HepG2 (cell line): ENCODE measurements around the gene EPHA2. TPM values are rescaled to one million over a fixed set of nuclear protein-coding genes. Genes with fewer than 3 reads are reported as not detected.
A peak's percentile ranks its signal among the peaks of the same experiment; 100 is the strongest.

Experiments
- ARNT2 ChIP-seq: sonication (generic); formaldehyde crosslinking; IDR thresholded peaks from 2 replicates; pipeline ENCODE4 v1.8.0; 2022; ENCODE audit warnings: mild to moderate bottlenecking, low read depth, missing genetic modification reagents, moderate library complexity
- DNMT1 ChIP-seq: sonication (generic); formaldehyde crosslinking; IDR thresholded peaks from 2 replicates; pipeline ENCODE4 v1.5.1; 2020; ENCODE audit warnings: mild to moderate bottlenecking, missing genetic modification reagents
- IKZF4 ChIP-seq: sonication (generic); formaldehyde crosslinking; IDR thresholded peaks from 2 replicates; pipeline ENCODE4 v1.5.1; 2020; ENCODE audit warnings: borderline replicate concordance, mild to moderate bottlenecking, low read depth, missing genetic modification reagents; ENCODE audit errors: not compliant biosample characterization
- IRF9 ChIP-seq: sonication (generic); formaldehyde crosslinking; IDR thresholded peaks from 2 replicates; pipeline ENCODE4 v1.8.0; 2022; ENCODE audit warnings: missing genetic modification reagents, mild to moderate bottlenecking, borderline replicate concordance
- KDM3A ChIP-seq: IDR thresholded peaks from 2 replicates; pipeline ENCODE4 v1.6.1; 2018; ENCODE audit warnings: low read depth, missing compliant biosample characterization
- MAZ ChIP-seq, 2 experiments: sonication (generic) in 1 of 2; formaldehyde crosslinking in 1 of 2; IDR thresholded peaks; 2 replicates each; pipeline versions ENCODE4 v1.5.0 to v1.6.1; 2012 to 2020; ENCODE audit warnings: low read depth in 2 of 2, mild to moderate bottlenecking in 2 of 2, borderline replicate concordance in 1 of 2, improper control_type of control experiment in 1 of 2, low read length in 1 of 2, missing genetic modification reagents in 1 of 2, moderate library complexity in 1 of 2
- MXD4 ChIP-seq: IDR thresholded peaks from 2 replicates; pipeline ENCODE4 v1.6.1; 2016; ENCODE audit warnings: mild to moderate bottlenecking, missing biosample characterization, missing genetic modification reagents
- NFYC ChIP-seq: IDR thresholded peaks from 2 replicates; pipeline ENCODE4 v1.6.1; 2016; ENCODE audit warnings: missing genetic modification reagents, missing compliant biosample characterization
- SMC3 ChIP-seq: IDR thresholded peaks from 2 replicates; pipeline ENCODE4 v1.6.1; 2011; ENCODE audit warnings: low read length, improper control_type of control experiment
- TFDP2 ChIP-seq: sonication (generic); formaldehyde crosslinking; IDR thresholded peaks from 2 replicates; pipeline ENCODE4 v1.4.0; 2020; ENCODE audit warnings: missing genetic modification reagents
- ZFP37 ChIP-seq: sonication (generic); formaldehyde crosslinking; IDR thresholded peaks from 2 replicates; pipeline ENCODE4 v1.4.0; 2020; ENCODE audit warnings: missing genetic modification reagents, borderline replicate concordance
- ZNF557 ChIP-seq: sonication (generic); formaldehyde crosslinking; IDR thresholded peaks from 2 replicates; pipeline ENCODE4 v1.4.0; 2020; ENCODE audit warnings: missing genetic modification reagents
- ZNF782 ChIP-seq: sonication (generic); formaldehyde crosslinking; IDR thresholded peaks from 2 replicates; pipeline ENCODE4 v1.4.0; 2020; ENCODE audit warnings: missing genetic modification reagents, mild to moderate bottlenecking, borderline replicate concordance
- polyA plus RNA-seq, 8 experiments: library from polyadenylated mRNA; depleted of rRNA in 3 of 8; stranded (reverse) in 7 of 8; unstranded in 1 of 8; fragments of >200 nt; fragmentation: Illumina TruSeq in 4 of 8; extraction: Trizol in 4 of 8; gene quantifications; 2 replicates each; pipeline versions ENCODE4 v1.2.1 to v1.2.3, GENCODE V29; 2011 to 2016; ENCODE audit warnings: low read depth in 4 of 8, missing spikeins in 1 of 8, mixed read lengths in 1 of 8; ENCODE audit not compliant: insufficient read depth in 1 of 8
- total RNA-seq, 5 experiments: library from RNA; depleted of rRNA; stranded (reverse); fragments of >200 nt; fragmentation: Illumina TruSeq; extraction: Trizol; gene quantifications; 2 replicates each; pipeline ENCODE4 v1.2.3, GENCODE V29; 2016; ENCODE audit warnings: low read depth in 1 of 5
- TF ChIP-seq, protein P1 (sequence below): sonication (generic); formaldehyde crosslinking; IDR thresholded peaks from 2 replicates; pipeline ENCODE4 v1.4.0; 2020; ENCODE audit warnings: mild to moderate bottlenecking, missing genetic modification reagents
- TF ChIP-seq, protein P2 (sequence below): sonication (generic); formaldehyde crosslinking; IDR thresholded peaks from 2 replicates; pipeline ENCODE4 v1.5.0; 2020; ENCODE audit warnings: mild to moderate bottlenecking, missing genetic modification reagents, borderline replicate concordance
- TF ChIP-seq, protein P3 (sequence below): sonication (generic); formaldehyde crosslinking; IDR thresholded peaks from 2 replicates; pipeline ENCODE4 v1.8.0; 2022; ENCODE audit warnings: missing genetic modification reagents, mild to moderate bottlenecking, moderate library complexity, borderline replicate concordance

EPHA2 gene
- total and polyA plus RNA-seq, 2 of the 13 experiments (the other 11 are each of a cell fraction or from before 2014, with no cell fraction given): 33.6 to 53.6 TPM

GRCh38 chr1:16078925-16079656 lies 76.8 kb downstream of the EPHA2 start (continued):
- TF ChIP-seq, protein P1, sequence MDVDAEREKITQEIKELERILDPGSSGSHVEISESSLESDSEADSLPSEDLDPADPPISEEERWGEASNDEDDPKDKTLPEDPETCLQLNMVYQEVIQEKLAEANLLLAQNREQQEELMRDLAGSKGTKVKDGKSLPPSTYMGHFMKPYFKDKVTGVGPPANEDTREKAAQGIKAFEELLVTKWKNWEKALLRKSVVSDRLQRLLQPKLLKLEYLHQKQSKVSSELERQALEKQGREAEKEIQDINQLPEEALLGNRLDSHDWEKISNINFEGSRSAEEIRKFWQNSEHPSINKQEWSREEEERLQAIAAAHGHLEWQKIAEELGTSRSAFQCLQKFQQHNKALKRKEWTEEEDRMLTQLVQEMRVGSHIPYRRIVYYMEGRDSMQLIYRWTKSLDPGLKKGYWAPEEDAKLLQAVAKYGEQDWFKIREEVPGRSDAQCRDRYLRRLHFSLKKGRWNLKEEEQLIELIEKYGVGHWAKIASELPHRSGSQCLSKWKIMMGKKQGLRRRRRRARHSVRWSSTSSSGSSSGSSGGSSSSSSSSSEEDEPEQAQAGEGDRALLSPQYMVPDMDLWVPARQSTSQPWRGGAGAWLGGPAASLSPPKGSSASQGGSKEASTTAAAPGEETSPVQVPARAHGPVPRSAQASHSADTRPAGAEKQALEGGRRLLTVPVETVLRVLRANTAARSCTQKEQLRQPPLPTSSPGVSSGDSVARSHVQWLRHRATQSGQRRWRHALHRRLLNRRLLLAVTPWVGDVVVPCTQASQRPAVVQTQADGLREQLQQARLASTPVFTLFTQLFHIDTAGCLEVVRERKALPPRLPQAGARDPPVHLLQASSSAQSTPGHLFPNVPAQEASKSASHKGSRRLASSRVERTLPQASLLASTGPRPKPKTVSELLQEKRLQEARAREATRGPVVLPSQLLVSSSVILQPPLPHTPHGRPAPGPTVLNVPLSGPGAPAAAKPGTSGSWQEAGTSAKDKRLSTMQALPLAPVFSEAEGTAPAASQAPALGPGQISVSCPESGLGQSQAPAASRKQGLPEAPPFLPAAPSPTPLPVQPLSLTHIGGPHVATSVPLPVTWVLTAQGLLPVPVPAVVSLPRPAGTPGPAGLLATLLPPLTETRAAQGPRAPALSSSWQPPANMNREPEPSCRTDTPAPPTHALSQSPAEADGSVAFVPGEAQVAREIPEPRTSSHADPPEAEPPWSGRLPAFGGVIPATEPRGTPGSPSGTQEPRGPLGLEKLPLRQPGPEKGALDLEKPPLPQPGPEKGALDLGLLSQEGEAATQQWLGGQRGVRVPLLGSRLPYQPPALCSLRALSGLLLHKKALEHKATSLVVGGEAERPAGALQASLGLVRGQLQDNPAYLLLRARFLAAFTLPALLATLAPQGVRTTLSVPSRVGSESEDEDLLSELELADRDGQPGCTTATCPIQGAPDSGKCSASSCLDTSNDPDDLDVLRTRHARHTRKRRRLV (CRISPR knock-in tag): no peak
- 0 out of 2 replicates have a peak, but pooled peaks have one; percentile 55 for TF ChIP-seq ARNT2 (CRISPR knock-in tag)
- TF ChIP-seq SMC3: peak; percentile 88
- TF ChIP-seq DNMT1: peak; percentile 65; the same call in 1 of the 2 replicates
- TF ChIP-seq, protein P2, sequence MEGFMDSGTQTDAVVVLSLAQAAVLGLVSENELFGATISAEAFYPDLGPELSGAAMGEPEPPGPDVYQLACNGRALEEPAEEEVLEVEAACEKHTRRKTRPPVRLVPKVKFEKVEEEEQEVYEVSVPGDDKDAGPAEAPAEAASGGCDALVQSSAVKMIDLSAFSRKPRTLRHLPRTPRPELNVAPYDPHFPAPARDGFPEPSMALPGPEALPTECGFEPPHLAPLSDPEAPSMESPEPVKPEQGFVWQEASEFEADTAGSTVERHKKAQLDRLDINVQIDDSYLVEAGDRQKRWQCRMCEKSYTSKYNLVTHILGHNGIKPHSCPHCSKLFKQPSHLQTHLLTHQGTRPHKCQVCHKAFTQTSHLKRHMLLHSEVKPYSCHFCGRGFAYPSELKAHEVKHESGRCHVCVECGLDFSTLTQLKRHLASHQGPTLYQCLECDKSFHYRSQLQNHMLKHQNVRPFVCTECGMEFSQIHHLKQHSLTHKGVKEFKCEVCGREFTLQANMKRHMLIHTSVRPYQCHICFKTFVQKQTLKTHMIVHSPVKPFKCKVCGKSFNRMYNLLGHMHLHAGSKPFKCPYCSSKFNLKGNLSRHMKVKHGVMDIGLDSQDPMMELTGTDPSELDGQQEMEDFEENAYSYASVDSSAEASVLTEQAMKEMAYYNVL (CRISPR knock-in tag): peak; percentile 59; the same call in 1 of the 2 replicates
- TF ChIP-seq IRF9 (CRISPR knock-in tag): no peak
- no peak for TF ChIP-seq ZFP37 (CRISPR knock-in tag)
- TF ChIP-seq ZNF782: no peak
- TF ChIP-seq IKZF4 (CRISPR knock-in tag): no peak
- TF ChIP-seq KDM3A: peak; percentile 22; the same call in 1 of the 2 replicates
- no peak for TF ChIP-seq NFYC (CRISPR knock-in tag)
- 0 out of 2 replicates have a peak, but pooled peaks have one; percentile 22 for TF ChIP-seq TFDP2 (CRISPR knock-in tag)
- no peak for TF ChIP-seq MXD4 (CRISPR knock-in tag)
- no peak for TF ChIP-seq MAZ (IDR thresholded peaks at IDR 0.05; ENCODE audit: borderline replicate concordance, low read depth, low read length)
- TF ChIP-seq MAZ (CRISPR knock-in tag; IDR thresholded peaks at IDR 0.05; ENCODE audit: low read depth): 0 out of 2 replicates have a peak, but pooled peaks have one; percentile 39
- TF ChIP-seq ZNF557 (CRISPR knock-in tag): no peak
- TF ChIP-seq, protein P3, sequence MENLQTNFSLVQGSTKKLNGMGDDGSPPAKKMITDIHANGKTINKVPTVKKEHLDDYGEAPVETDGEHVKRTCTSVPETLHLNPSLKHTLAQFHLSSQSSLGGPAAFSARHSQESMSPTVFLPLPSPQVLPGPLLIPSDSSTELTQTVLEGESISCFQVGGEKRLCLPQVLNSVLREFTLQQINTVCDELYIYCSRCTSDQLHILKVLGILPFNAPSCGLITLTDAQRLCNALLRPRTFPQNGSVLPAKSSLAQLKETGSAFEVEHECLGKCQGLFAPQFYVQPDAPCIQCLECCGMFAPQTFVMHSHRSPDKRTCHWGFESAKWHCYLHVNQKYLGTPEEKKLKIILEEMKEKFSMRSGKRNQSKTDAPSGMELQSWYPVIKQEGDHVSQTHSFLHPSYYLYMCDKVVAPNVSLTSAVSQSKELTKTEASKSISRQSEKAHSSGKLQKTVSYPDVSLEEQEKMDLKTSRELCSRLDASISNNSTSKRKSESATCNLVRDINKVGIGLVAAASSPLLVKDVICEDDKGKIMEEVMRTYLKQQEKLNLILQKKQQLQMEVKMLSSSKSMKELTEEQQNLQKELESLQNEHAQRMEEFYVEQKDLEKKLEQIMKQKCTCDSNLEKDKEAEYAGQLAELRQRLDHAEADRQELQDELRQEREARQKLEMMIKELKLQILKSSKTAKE (CRISPR knock-in tag): no peak
